Suppressor macrophage (primary cell): ENCODE data around the gene LAIR1.
"Not testable (repeated sequence)": the region's sequence is repeated elsewhere in the genome, so short reads cannot be mapped to it uniquely, and the experiment has no call there.

ENCODE experiments used
- DNase-seq, 4 experiments: peaks; one replicate each; pipeline ENCODE4 v3.0.0-alpha.2; 2020 to 2022

Gene LAIR1

GRCh38 chr19:54341295-54341694 is 23.4 kb downstream of the LAIR1 start:
- DNase-seq: no peak

- peak; percentile 63 to 73 (median 71) for DNase-seq
Measured at GRCh38 chr19:54339646-54340358, 24.9 kb downstream of the LAIR1 start.

GRCh38 chr19:54338521-54338920 is 26.2 kb downstream of the LAIR1 start:
- DNase-seq: no peak

- DNase-seq: no peak
Measured at GRCh38 chr19:54337858-54338230, 26.9 kb downstream of the LAIR1 start.

GRCh38 chr19:54336893-54337857 is 27.6 kb downstream of the LAIR1 start:
- DNase-seq: no peak

- DNase-seq: no peak
Measured at GRCh38 chr19:54335979-54336892, 28.5 kb downstream of the LAIR1 start.

- DNase-seq: peak; percentile 76 to 89 (median 86)
Measured at GRCh38 chr19:54335164-54335563, 29.6 kb downstream of the LAIR1 start.

GRCh38 chr19:54333586-54334298 is 31.0 kb downstream of the LAIR1 start:
- no peak for DNase-seq

- DNase-seq: no peak
Measured at GRCh38 chr19:54332149-54332548, 32.6 kb downstream of the LAIR1 start.

- DNase-seq: no peak
Measured at GRCh38 chr19:54331626-54332025, 33.1 kb downstream of the LAIR1 start.

GRCh38 chr19:54329476-54330165 is 35.1 kb downstream of the LAIR1 start:
- no peak for DNase-seq

GRCh38 chr19:54328781-54329180 is 36.0 kb downstream of the LAIR1 start:
- not testable (repeated sequence) for DNase-seq

GRCh38 chr19:54325631-54326030 is 39.1 kb downstream of the LAIR1 start:
- peak in 2 of 4 experiments; percentile 26 to 28 for DNase-seq

- DNase-seq: peak; percentile 73 to 87 (median 80)
Measured at GRCh38 chr19:54325194-54325621, 39.5 kb downstream of the LAIR1 start.

- no peak for DNase-seq
Measured at GRCh38 chr19:54324071-54324470, 40.7 kb downstream of the LAIR1 start.

GRCh38 chr19:54322934-54323333 is 41.8 kb downstream of the LAIR1 start:
- not testable (repeated sequence) for DNase-seq

GRCh38 chr19:54322295-54322694 is 42.4 kb downstream of the LAIR1 start:
- not testable (repeated sequence) for DNase-seq

- DNase-seq: peak; percentile 51 to 77 (median 71)
Measured at GRCh38 chr19:54319892-54320670, 44.6 kb downstream of the LAIR1 start.

- DNase-seq: peak; percentile 70 to 92 (median 82)
Measured at GRCh38 chr19:54319049-54319448, 45.7 kb downstream of the LAIR1 start.

GRCh38 chr19:54317965-54318240 is 46.8 kb downstream of the LAIR1 start:
- DNase-seq: no peak
